ENCODE measurements around the gene FN3KRP. TPM values are rescaled to one million over a fixed set of nuclear protein-coding genes. Genes with fewer than 3 reads are reported as not detected.

FN3KRP gene
- total and polyA plus RNA-seq, 2 donors (not counting 3 experiments of a cell fraction or from before 2014, with no cell fraction given): 22.2 to 35.2 TPM

DNA sequence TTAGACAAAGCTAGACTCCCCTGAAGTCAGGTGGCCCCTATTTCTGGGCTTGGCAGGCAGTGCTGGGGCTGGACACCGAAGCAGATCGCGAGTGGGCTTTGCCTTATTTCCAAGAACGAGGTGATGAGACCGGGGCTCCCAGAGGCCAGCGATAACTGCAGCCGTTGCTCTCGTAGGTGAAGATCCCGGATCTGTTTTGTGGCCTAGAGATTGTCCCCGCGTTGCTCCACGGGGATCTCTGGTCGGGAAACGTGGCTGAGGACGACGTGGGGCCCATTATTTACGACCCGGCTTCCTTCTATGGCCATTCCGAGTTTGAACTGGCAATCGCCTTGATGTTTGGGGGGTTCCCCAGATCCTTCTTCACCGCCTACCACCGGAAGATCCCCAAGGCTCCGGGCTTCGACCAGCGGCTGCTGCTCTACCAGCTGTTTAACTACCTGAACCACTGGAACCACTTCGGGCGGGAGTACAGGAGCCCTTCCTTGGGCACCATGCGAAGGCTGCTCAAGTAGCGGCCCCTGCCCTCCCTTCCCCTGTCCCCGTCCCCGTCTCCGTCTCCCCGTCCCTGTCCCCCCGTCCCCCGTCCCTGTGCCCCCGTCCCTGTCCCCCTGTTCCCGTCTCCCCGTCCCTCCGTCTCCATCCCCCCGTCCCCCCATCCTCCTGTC, 33.9 kb downstream of the FN3KRP start:
- intact Hi-C loops (cut with micrococcal nuclease) (no loop called here), dilution Hi-C loops (cut with MboI; ENCODE audit: extremely low pct_ligation_motif_present, low sequenced_read_pairs) (no loop called here)
- H3K27ac ChIP-seq (ENCODE audit: insufficient read depth, low read depth, low read length): no peak overlapping the region
- DNase-seq (ENCODE audit: low read depth, low spot score) (no peak), FAIRE-seq (no peak)
- ChIA-PET CTCF (no interaction called here), POLR2A (no interaction called here)
- no peak overlapping the region for H3K4me3 ChIP-seq (replicated peaks in 1 of 3; ENCODE audit: insufficient read depth in 1 of 3, low read depth in 1 of 3, low read length in 3 of 3)
- no peaks in the 10 kb centered on the region for H3K9me1 ChIP-seq (replicated peaks; ENCODE audit: control insufficient read depth, extremely low read depth, insufficient read depth, low read length)
- H3K79me2 ChIP-seq (ENCODE audit: control insufficient read depth, insufficient read depth, low read length): peaks cover 26% of the 10 kb centered on the region
- no peaks in the 10 kb centered on the region for H3K27me3 ChIP-seq (ENCODE audit: control insufficient read depth in 2 of 2, insufficient read depth in 2 of 2, low read length in 2 of 2)
- H3K4me1 ChIP-seq (ENCODE audit: control insufficient read depth, extremely low read depth, insufficient read depth, low read length): peaks cover 5% of the 10 kb centered on the region
- no peaks in the 10 kb centered on the region for H4K20me1 ChIP-seq (replicated peaks; ENCODE audit: control insufficient read depth, extremely low read depth, insufficient read depth, low read length)
- no peak overlapping the region for H3K4me2 ChIP-seq (ENCODE audit: insufficient read depth, low read length)
- H3K9me3 ChIP-seq (replicated peaks; ENCODE audit: control insufficient read depth, insufficient read depth, low read length): no peaks in the 10 kb centered on the region
- no peak overlapping the region for H2AFZ ChIP-seq (ENCODE audit: low read depth, low read length)
- H3K9ac ChIP-seq (replicated peaks; ENCODE audit: extremely low read depth, insufficient read depth, low read length): no peak overlapping the region
- BruUV-seq (replicated peaks): no TSS peak
- H3K36me3 ChIP-seq (ENCODE audit: control insufficient read depth in 2 of 2, extremely low read depth in 1 of 2, insufficient read depth in 2 of 2, low read length in 2 of 2): no peaks in the 10 kb centered on the region
- TF ChIP-seq GATA2 (IDR thresholded peaks at IDR 0.05; ENCODE audit: insufficient read depth, insufficient read length, low read depth, low read length) (no peak), JUN (IDR thresholded peaks at IDR 0.05; ENCODE audit: borderline replicate concordance, insufficient read depth, insufficient read length, low read depth) (no peak), POLR2A (IDR thresholded peaks at IDR 0.05; ENCODE audit: low read depth, low read length) (no peak), POLR2AphosphoS5 (IDR thresholded peaks at IDR 0.05; ENCODE audit: insufficient read depth, low read depth, low read length) (no peak), MYC (IDR thresholded peaks at IDR 0.05; ENCODE audit: low read depth, low read length) (no peak), EZH2 (IDR thresholded peaks at IDR 0.05; ENCODE audit: borderline replicate concordance, low read depth, low read length, severe bottlenecking) (no peak), FOS (IDR thresholded peaks at IDR 0.05; ENCODE audit: borderline replicate concordance, insufficient read depth, low read length) (no peak)
- TF ChIP-seq, protein P1, sequence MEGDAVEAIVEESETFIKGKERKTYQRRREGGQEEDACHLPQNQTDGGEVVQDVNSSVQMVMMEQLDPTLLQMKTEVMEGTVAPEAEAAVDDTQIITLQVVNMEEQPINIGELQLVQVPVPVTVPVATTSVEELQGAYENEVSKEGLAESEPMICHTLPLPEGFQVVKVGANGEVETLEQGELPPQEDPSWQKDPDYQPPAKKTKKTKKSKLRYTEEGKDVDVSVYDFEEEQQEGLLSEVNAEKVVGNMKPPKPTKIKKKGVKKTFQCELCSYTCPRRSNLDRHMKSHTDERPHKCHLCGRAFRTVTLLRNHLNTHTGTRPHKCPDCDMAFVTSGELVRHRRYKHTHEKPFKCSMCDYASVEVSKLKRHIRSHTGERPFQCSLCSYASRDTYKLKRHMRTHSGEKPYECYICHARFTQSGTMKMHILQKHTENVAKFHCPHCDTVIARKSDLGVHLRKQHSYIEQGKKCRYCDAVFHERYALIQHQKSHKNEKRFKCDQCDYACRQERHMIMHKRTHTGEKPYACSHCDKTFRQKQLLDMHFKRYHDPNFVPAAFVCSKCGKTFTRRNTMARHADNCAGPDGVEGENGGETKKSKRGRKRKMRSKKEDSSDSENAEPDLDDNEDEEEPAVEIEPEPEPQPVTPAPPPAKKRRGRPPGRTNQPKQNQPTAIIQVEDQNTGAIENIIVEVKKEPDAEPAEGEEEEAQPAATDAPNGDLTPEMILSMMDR (IDR thresholded peaks at IDR 0.05; ENCODE audit: extremely low read depth in 1 of 2, insufficient read depth in 1 of 2, low read depth in 1 of 2, low read length in 2 of 2): no peak
- TF ChIP-seq, protein P2, sequence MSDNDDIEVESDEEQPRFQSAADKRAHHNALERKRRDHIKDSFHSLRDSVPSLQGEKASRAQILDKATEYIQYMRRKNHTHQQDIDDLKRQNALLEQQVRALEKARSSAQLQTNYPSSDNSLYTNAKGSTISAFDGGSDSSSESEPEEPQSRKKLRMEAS (IDR thresholded peaks at IDR 0.05; ENCODE audit: insufficient read depth, insufficient read length): no peak

All from endothelial cell of umbilical vein (primary cell).